T-helper 2 cell (primary cell): ENCODE data around the gene LRRC49.
"Not testable (repeated sequence)": the region's sequence is repeated elsewhere in the genome, so short reads cannot be mapped to it uniquely, and the experiment has no call there.

Source experiments
- DNase-seq, 5 experiments: peaks; one replicate each; pipeline versions ENCODE4 v3.0.0 to v3.0.0-alpha.2; 2012 to 2022

LRRC49 gene

GRCh38 chr15:70998319-70998718, 105.7 kb downstream of the LRRC49 start:
- no peak for DNase-seq

DNA sequence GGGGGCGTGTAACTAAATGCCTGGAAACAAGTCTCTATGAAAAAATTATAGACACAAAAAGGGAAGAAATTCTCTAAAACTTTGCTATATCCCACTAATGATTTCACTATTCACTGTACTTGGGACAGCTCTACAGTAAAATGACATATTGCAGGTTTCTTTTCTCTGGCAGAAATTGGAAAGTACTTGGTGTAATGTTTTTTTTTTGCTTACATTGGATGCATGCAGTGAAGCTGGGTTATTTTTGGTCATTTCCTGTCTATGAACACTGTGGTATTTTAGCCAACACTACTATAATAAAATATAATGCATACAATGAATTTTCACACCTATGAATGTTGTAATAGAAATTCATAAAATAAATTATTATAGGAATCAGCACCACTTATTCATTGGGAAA, 109.7 kb downstream of the LRRC49 start:
- DNase-seq, result no peak

GRCh38 chr15:71003319-71003718, 110.7 kb downstream of the LRRC49 start:
- no peak for DNase-seq

DNA sequence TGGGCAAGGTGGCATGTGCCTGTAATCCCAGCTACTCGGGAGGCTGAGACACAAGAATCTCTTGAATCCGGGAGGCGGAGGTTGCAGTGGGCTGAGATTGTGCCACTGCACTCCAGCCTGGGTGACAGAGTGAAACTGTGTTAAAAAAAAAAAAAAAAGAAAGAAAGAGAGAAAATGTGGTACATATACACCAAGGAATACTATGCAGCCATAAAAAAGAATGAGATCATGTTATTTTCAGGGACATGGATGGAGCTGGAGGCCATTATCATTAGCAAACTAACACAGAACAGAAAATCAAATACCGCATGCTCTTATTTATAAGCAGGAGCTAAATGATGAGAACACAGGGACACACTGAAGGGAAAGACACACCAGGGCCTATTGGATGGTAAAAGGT, 111.9 kb downstream of the LRRC49 start:
- DNase-seq, result not testable (repeated sequence)

DNA sequence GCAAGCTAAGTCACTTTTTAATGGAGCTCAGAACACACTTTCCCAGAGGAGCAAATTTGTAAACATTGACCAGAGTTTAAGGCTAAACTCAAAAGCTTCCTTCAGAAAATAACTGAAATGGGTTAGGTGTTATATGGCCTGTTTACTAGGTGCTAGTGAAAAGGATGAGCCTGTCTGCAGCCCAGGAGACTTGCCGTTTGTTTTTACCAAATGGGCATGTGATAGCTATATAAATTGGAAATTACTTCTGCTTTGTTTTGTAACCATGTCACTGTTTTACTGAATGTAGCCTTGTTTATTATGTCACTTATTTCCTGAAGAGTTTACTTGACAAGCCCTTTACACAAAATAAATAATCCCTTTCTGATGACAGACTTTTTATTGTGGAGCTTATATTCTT, 113.3 kb downstream of the LRRC49 start:
- DNase-seq, result no peak

- DNase-seq, result no peak
These were observed 115.7 kb downstream of the LRRC49 start for GRCh38 chr15:71008250-71008870.

- DNase-seq, result no peak
These were observed 117.8 kb downstream of the LRRC49 start for GRCh38 chr15:71010472-71010871.

- DNase-seq, result no peak
These were observed 118.4 kb downstream of the LRRC49 start for GRCh38 chr15:71010997-71011396.

GRCh38 chr15:71011503-71012155, 119.0 kb downstream of the LRRC49 start:
- no peak for DNase-seq

DNA sequence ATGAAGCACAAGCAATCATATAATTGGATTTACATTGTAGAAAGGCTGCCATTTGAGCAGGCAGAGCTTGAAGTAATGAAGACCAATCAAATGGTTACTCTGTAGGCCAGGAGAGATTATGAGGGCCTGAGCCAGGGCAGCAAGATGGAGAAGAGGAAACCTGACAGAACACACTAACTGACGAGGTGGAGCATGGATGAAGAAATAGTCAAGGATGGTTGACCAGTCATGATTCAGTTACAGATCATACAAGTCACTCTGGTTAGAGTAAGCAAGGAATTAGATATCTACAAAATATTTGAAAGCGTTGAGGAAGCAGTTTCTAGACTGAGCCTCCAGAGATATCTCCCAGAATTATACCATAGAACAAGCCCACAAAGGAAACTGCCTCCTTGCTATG, 120.8 kb downstream of the LRRC49 start:
- no peak for DNase-seq

GRCh38 chr15:71015342-71015741, 122.7 kb downstream of the LRRC49 start:
- no peak for DNase-seq

DNA sequence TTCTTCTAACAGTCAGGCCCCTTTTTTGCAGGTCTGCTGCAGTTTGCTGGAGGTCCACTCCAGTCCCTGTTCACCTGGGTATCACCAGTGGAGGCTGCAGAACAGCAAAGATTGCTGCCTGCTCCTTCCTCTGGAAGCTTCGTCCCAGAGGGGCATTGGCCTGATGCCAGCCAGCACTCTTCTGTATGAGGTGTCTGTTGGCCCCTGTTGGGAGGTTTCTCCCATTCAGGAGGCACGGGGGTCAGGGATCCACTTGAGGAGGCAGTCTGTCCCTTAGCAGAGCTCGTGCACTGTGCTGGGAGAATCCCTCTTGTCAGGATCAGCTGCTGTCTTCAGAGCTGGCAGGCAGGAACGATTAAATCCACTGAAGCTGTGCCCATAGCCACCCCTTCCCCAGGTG, 138.6 kb downstream of the LRRC49 start:
- not testable (repeated sequence) for DNase-seq

- DNase-seq, result not testable (repeated sequence)
These were observed 142.9 kb downstream of the LRRC49 start for GRCh38 chr15:71035478-71035877.

GRCh38 chr15:71042356-71042922, 149.8 kb downstream of the LRRC49 start:
- DNase-seq, result no peak

DNA sequence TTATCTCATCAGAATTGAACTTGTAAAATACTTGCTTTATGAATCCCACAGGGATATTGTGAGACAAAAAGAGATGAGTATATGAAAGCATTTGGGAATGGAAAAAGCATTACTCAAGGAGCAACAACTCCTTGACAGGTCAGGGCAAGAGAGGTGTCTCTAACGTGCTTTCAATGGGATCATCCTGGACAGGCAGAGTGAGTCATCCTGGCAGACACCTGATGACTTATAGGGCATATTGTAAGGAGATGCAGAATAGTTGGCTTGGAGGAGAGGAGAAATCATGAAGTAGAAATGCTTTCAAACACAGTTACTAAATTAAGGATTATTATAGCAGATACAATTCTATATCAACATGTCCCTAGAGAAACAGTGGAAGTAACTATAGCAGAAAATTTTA, 150.7 kb downstream of the LRRC49 start:
- DNase-seq, result no peak

- no peak for DNase-seq
These were observed 151.4 kb downstream of the LRRC49 start for GRCh38 chr15:71044006-71044405.

- not testable (repeated sequence) for DNase-seq
These were observed 153.5 kb downstream of the LRRC49 start for GRCh38 chr15:71046146-71046545.

DNA sequence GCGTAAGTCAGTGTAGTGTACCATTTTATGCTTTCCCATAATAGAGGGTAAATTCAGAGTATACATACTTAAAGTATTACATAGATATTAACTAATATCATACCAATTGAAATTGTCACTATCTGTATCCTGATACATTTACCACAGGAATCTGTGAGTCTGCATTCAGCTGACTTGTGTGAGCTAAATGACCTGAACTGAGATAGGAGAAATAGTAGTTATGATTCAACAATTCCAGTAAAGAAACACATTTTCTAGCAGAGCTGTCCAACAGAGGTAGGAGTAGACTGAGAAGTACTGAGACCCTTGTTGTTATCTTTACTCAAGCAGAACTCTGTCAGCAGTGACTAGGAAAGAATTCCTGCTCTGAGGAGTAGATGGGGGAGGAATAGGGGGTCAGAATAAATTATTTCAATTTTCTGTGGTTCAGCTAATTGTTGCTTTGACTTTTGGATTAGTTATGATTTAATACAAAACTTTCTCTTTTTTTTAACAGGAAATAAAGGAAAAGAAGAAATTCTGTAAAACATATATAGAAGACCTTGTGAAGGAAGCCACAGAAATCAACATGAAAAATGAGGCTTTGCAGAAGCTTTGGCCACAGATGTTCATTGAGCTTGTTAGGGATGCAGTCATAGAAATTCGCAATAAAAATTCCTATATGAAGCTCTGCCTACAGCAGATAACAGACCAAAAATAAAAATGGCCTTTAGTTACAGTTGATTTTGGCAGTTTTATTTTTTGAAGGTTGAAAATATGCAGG, 156.5 kb downstream of the LRRC49 start:
- no peak for DNase-seq

GRCh38 chr15:71049706-71050422, 157.2 kb downstream of the LRRC49 start:
- DNase-seq, result no peak

DNA sequence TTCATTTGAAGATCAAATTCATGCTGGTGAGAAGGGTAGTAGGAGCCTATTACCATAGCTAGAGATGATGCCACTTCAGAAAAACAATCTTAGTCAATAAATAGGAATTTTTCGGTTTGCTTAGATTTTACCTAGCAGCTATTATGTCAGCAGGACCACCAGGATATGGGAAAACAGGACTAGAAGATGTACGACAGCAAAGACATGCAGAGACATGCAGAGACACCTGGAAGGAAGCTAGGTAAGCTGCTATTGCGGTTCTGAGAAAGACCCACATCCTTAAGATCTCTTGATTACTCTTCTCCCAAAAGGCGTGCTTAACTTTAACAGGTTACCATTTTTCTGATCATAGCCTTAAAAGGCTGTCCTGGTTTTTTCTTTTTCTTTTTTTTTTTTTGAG, 157.8 kb downstream of the LRRC49 start:
- no peak for DNase-seq

GRCh38 chr15:71051539-71051938, 158.9 kb downstream of the LRRC49 start:
- DNase-seq, result no peak

DNA sequence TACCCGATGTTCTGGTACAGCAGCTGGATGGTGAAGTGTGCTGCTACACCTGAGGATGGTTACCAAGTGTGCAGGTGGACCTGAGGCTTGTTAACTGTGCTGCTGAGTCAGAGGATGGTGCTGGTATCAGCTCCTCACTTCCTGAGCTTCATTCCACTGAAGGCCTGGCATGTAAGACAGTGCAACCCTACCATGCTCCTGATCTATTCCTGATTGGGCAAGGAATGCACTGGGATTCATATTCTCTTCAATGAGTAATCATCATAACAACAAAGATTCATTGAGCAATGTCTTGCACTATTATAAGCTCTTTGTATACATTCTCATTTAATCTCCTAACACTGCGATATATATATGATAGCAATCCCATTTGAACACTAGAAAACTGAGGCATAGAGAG, 159.7 kb downstream of the LRRC49 start:
- DNase-seq, result no peak
